GM20431 (cell line): ENCODE data around the gene DARS1.

Experiments used
- in situ Hi-C: fragments of 300-500 bp; cut with MseI, MboI; formaldehyde crosslinking; loops from one replicate; pipeline ENCODE4 v1.15.0; 2020; ENCODE audit warnings: low sequenced_read_pairs; ENCODE audit not compliant: unreplicated experiment

The DARS1 gene

GRCh38 chr2:135948642-135949355 lies 36.6 kb downstream of the DARS1 start:
- in situ Hi-C loops, result no loop called here

- in situ Hi-C loops, result no loop called here
These were observed 37.3 kb downstream of the DARS1 start for GRCh38 chr2:135948141-135948540.

GRCh38 chr2:135947483-135947882 lies 37.9 kb downstream of the DARS1 start:
- in situ Hi-C loops, result no loop called here

GRCh38 chr2:135945526-135945925 lies 39.9 kb downstream of the DARS1 start:
- in situ Hi-C loops, result no loop called here

GRCh38 chr2:135944625-135945024 lies 40.8 kb downstream of the DARS1 start:
- in situ Hi-C loops, result no loop called here

GRCh38 chr2:135942936-135943688 lies 42.3 kb downstream of the DARS1 start:
- in situ Hi-C loops, result no loop called here

GRCh38 chr2:135936524-135936923 lies 48.9 kb downstream of the DARS1 start:
- in situ Hi-C loops, result no loop called here

GRCh38 chr2:135935914-135936313 lies 49.5 kb downstream of the DARS1 start:
- in situ Hi-C loops, result no loop called here

GRCh38 chr2:135931776-135932443 lies 53.5 kb downstream of the DARS1 start:
- in situ Hi-C loops, result no loop called here

- in situ Hi-C loops, result no loop called here
These were observed 58.8 kb downstream of the DARS1 start for GRCh38 chr2:135926605-135927004.

- in situ Hi-C loops, result no loop called here
These were observed 59.9 kb downstream of the DARS1 start for GRCh38 chr2:135925571-135925970.

- in situ Hi-C loops, result loop anchor here (10.0 kb wide), 1 partner anchor 469 kb away; no protein-coding TSS in a partner anchor
These were observed 69.2 kb downstream of the DARS1 start for GRCh38 chr2:135916207-135916606.

- in situ Hi-C loops, result loop anchor here (10.0 kb wide), 1 partner anchor 470 kb away; no protein-coding TSS in a partner anchor
These were observed 70.9 kb downstream of the DARS1 start for GRCh38 chr2:135914485-135914884.

- in situ Hi-C loops, result loop anchor here (10.0 kb wide), 1 partner anchor 471 kb away; no protein-coding TSS in a partner anchor
These were observed 71.6 kb downstream of the DARS1 start for GRCh38 chr2:135913727-135914365.

- in situ Hi-C loops, result loop anchor here (10.0 kb wide), 1 partner anchor 475 kb away; no protein-coding TSS in a partner anchor
These were observed 75.5 kb downstream of the DARS1 start for GRCh38 chr2:135909976-135910375.

GRCh38 chr2:135905679-135906078 lies 79.7 kb downstream of the DARS1 start:
- in situ Hi-C loops, result no loop called here

GRCh38 chr2:135904341-135904989 lies 81.0 kb downstream of the DARS1 start:
- in situ Hi-C loops, result no loop called here

GRCh38 chr2:135903650-135904049 lies 81.8 kb downstream of the DARS1 start:
- in situ Hi-C loops, result no loop called here

GRCh38 chr2:135899567-135899966 lies 85.9 kb downstream of the DARS1 start:
- in situ Hi-C loops, result no loop called here
